C4-2B (cell line): ENCODE results near the gene AIG1.

Experiments used
- CTCF ChIP-seq: fragments of 450-650 bp; conservative IDR thresholded peaks from 2 replicates; pipeline ENCODE4 v1.5.1; 2017; ENCODE audit warnings: mild to moderate bottlenecking
- ZFX ChIP-seq: fragments of 450-650 bp; IDR thresholded peaks from 2 replicates; pipeline ENCODE4 v1.6.1; 2017

- TF ChIP-seq CTCF (no peak), ZFX (no peak)
Observed at GRCh38 chr6:143213859-143214376, 153.2 kb downstream of the AIG1 start.
